HepG2 (cell line): ENCODE measurements around the gene ANTKMT. TPM values are rescaled to one million over a fixed set of nuclear protein-coding genes. Genes with fewer than 3 reads are reported as not detected.

Source experiments
- ATAC-seq: fragments of 200-7000 bp; cut with Tn5 transposase; 3 replicates; pipeline ENCODE4 v1.9.1; 2020; ENCODE audit warnings: mild to moderate bottlenecking, moderate library complexity
- BruUV-seq: library from RNA; stranded (reverse); fragments of 400-500 nt; replicated peaks from 2 replicates; lab custom pipeline; 2021; lab: Mats Ljungman, UMichigan
- CTCF ChIA-PET: fragments of 300-600 bp; formaldehyde crosslinking; extraction: SDS; loops from one replicate; lab custom pipeline; 2021; ENCODE audit warnings: low total read pairs, inconsistent platforms, low intra/inter-chr PET ratio; lab: Yijun Ruan, JAX
- POLR2A ChIA-PET: fragments of 350-600 bp; sonication (Branson Sonifier 250); formaldehyde crosslinking; loops from one replicate; lab custom pipeline; 2020; ENCODE audit warnings: antibody characterized with exemption, inconsistent platforms; lab: Yijun Ruan, JAX
- DNase-seq: peaks from one replicate; pipeline ENCODE4 v3.0.0-alpha.2; 2015; ENCODE audit warnings: low spot score
- FAIRE-seq: peaks from 3 replicates; lab custom pipeline; 2011; peaks lifted over from hg19 to GRCh38; lab: Jason Lieb, UNC
- H2AFZ ChIP-seq: one replicate; pipeline ENCODE4 v1.6.1; 2011; ENCODE audit warnings: low read length, inconsistent platforms
- H3K27ac ChIP-seq: fragments of 300-600 bp; 3 replicates; pipeline ENCODE4 v1.8.0; 2011; ENCODE audit warnings: mixed run types, mild to moderate bottlenecking, mixed read lengths, low read length, inconsistent platforms; ENCODE audit not compliant: insufficient read depth; ENCODE audit errors: extremely low read length
- H3K27me3 ChIP-seq, 2 experiments: fragments of 200-600 bp in 1 of 2; 2 replicates in 1 of 2; 3 replicates in 1 of 2; pipeline versions ENCODE4 v1.6.0 to v1.8.0; 2011; ENCODE audit warnings: low read length in 2 of 2, mild to moderate bottlenecking in 2 of 2, moderate library complexity in 2 of 2, inconsistent platforms in 1 of 2; ENCODE audit not compliant: insufficient read depth in 2 of 2, control insufficient read depth in 1 of 2
- H3K36me3 ChIP-seq, 2 experiments: fragments of 200-600 bp in 1 of 2; replicated peaks in 1 of 2; 2 replicates in 1 of 2; 3 replicates in 1 of 2; pipeline versions ENCODE4 v1.5.1 to v1.8.0; 2011; ENCODE audit warnings: low read length in 2 of 2, inconsistent platforms in 1 of 2; ENCODE audit not compliant: insufficient read depth in 2 of 2, control insufficient read depth in 1 of 2
- H3K4me1 ChIP-seq: 2 replicates; pipeline ENCODE4 v1.5.1; 2012; ENCODE audit warnings: low read length, inconsistent platforms; ENCODE audit not compliant: insufficient read depth
- H3K4me2 ChIP-seq: 2 replicates; pipeline ENCODE4 v1.6.0; 2011; ENCODE audit warnings: low read depth, low read length, inconsistent platforms
- H3K4me3 ChIP-seq, 3 experiments: fragments of 200-600 bp in 1 of 3; sonication (generic), shearing (Covaris generic) in 1 of 3; replicated peaks in 1 of 3; 2 replicates each; pipeline ENCODE4 v1.5.1; 2011 to 2016; ENCODE audit warnings: low read length in 3 of 3, inconsistent platforms in 2 of 3, low read depth in 2 of 3, mild to moderate bottlenecking in 2 of 3, control low read depth in 1 of 3, mixed read lengths in 1 of 3; ENCODE audit not compliant: insufficient read depth in 1 of 3
- H3K79me2 ChIP-seq: one replicate; pipeline ENCODE4 v1.6.1; 2011; ENCODE audit warnings: low read length, inconsistent platforms; ENCODE audit not compliant: insufficient read depth
- H3K9ac ChIP-seq: 2 replicates; pipeline ENCODE4 v1.6.0; 2011; ENCODE audit warnings: mild to moderate bottlenecking, low read depth, low read length, inconsistent platforms; ENCODE audit not compliant: insufficient read depth
- H3K9me3 ChIP-seq: 2 replicates; pipeline ENCODE4 v1.5.1; 2012; ENCODE audit warnings: mild to moderate bottlenecking, low read length
- H4K20me1 ChIP-seq: 2 replicates; pipeline ENCODE4 v1.6.0; 2011; ENCODE audit warnings: inconsistent platforms, mild to moderate bottlenecking, low read length, moderate library complexity; ENCODE audit not compliant: insufficient read depth
- ESRRA ChIP-seq: sonication (generic); formaldehyde crosslinking; IDR thresholded peaks from 2 replicates; pipeline ENCODE4 v1.5.1; 2020; ENCODE audit warnings: mild to moderate bottlenecking, low read depth, missing genetic modification reagents
- HES4 ChIP-seq: sonication (generic); formaldehyde crosslinking; IDR thresholded peaks from 2 replicates; pipeline ENCODE4 v1.9.0; 2021; ENCODE audit warnings: mild to moderate bottlenecking, missing genetic modification reagents, borderline replicate concordance
- IRX3 ChIP-seq: sonication (generic); formaldehyde crosslinking; IDR thresholded peaks from 2 replicates; pipeline ENCODE4 v1.8.1; 2023; ENCODE audit warnings: mild to moderate bottlenecking, low read depth, missing genetic modification reagents, borderline replicate concordance
- MATR3 ChIP-seq: sonication (generic); formaldehyde crosslinking; IDR thresholded peaks from 2 replicates; pipeline ENCODE4 v1.4.0; 2020; ENCODE audit warnings: missing genetic modification reagents
- NFIB ChIP-seq: sonication (generic); formaldehyde crosslinking; IDR thresholded peaks from 2 replicates; pipeline ENCODE4 v1.9.0; 2021; ENCODE audit warnings: missing genetic modification reagents, mild to moderate bottlenecking, borderline replicate concordance
- NR2F6 ChIP-seq, 2 experiments: IDR thresholded peaks; 2 replicates each; pipeline ENCODE4 v1.6.1; 2016; ENCODE audit warnings: antibody characterized with exemption in 1 of 2, mild to moderate bottlenecking in 1 of 2
- SMAD3 ChIP-seq: sonication (generic); formaldehyde crosslinking; IDR thresholded peaks from 2 replicates; pipeline ENCODE4 v1.4.0; 2020; ENCODE audit warnings: missing genetic modification reagents
- SMAD9 ChIP-seq: sonication (generic); formaldehyde crosslinking; IDR thresholded peaks from 2 replicates; pipeline ENCODE4 v1.5.1; 2020; ENCODE audit warnings: mild to moderate bottlenecking, missing genetic modification reagents
- TEAD2 ChIP-seq: sonication (generic); formaldehyde crosslinking; IDR thresholded peaks from 2 replicates; pipeline ENCODE4 v1.9.0; 2021; ENCODE audit warnings: missing genetic modification reagents
- TMF1 ChIP-seq: sonication (generic); formaldehyde crosslinking; IDR thresholded peaks from 2 replicates; pipeline ENCODE4 v1.8.1; 2022; ENCODE audit warnings: low read depth, missing genetic modification reagents
- U2AF1 ChIP-seq: fragments of 200-400 bp; formaldehyde crosslinking; optimal IDR thresholded peaks from 2 replicates; pipeline ENCODE3; 2017; ENCODE audit warnings: mild to moderate bottlenecking, low read depth, low read length
- ZKSCAN1 ChIP-seq: fragments of 150-350 bp; IDR thresholded peaks from 2 replicates; pipeline ENCODE4 v1.6.1; 2014; ENCODE audit warnings: low read length
- ZNF274 ChIP-seq: sonication (generic); formaldehyde crosslinking; IDR thresholded peaks from 2 replicates; pipeline ENCODE4 v1.5.1; 2020; ENCODE audit warnings: mild to moderate bottlenecking, missing genetic modification reagents
- ZNF33A ChIP-seq: sonication (generic); formaldehyde crosslinking; IDR thresholded peaks from 2 replicates; pipeline ENCODE4 v1.5.1; 2020; ENCODE audit warnings: missing genetic modification reagents, mild to moderate bottlenecking, moderate library complexity, borderline replicate concordance
- ZNF780A ChIP-seq: sonication (generic); formaldehyde crosslinking; IDR thresholded peaks from 2 replicates; pipeline ENCODE4 v1.8.0; 2022; ENCODE audit warnings: mild to moderate bottlenecking, missing genetic modification reagents, moderate library complexity
- ZNF782 ChIP-seq: sonication (generic); formaldehyde crosslinking; IDR thresholded peaks from 2 replicates; pipeline ENCODE4 v1.4.0; 2020; ENCODE audit warnings: missing genetic modification reagents, mild to moderate bottlenecking, borderline replicate concordance
- WGBS: methylation state at CpG from one replicate; pipeline ENCODE4 v1.1.6; 2017; ENCODE audit warnings: low lambda C conversion rate; 5-methylcytosine and 5-hydroxymethylcytosine counted together
- in situ Hi-C: cut with HindIII; loops from 2 replicates; pipeline ENCODE4 v1.10.0; 2017; ENCODE audit warnings: low pct_unique_long_range_greater_than_20kb; ENCODE audit not compliant: extremely low pct_ligation_motif_present
- intact Hi-C: fragments of 100-400 bp; cut with micrococcal nuclease; formaldehyde crosslinking; loops from one replicate; pipeline ENCODE4 v1.10.0; 2022; ENCODE audit not compliant: unreplicated experiment
- polyA plus RNA-seq, 8 experiments: library from polyadenylated mRNA; depleted of rRNA in 3 of 8; stranded (reverse) in 7 of 8; unstranded in 1 of 8; fragments of >200 nt; fragmentation: Illumina TruSeq in 4 of 8; extraction: Trizol in 4 of 8; gene quantifications; 2 replicates each; pipeline versions ENCODE4 v1.2.1 to v1.2.3, GENCODE V29; 2011 to 2016; ENCODE audit warnings: low read depth in 4 of 8, missing spikeins in 1 of 8, mixed read lengths in 1 of 8; ENCODE audit not compliant: insufficient read depth in 1 of 8
- total RNA-seq, 5 experiments: library from RNA; depleted of rRNA; stranded (reverse); fragments of >200 nt; fragmentation: Illumina TruSeq; extraction: Trizol; gene quantifications; 2 replicates each; pipeline ENCODE4 v1.2.3, GENCODE V29; 2016; ENCODE audit warnings: low read depth in 1 of 5
- TF ChIP-seq, protein P1 (sequence below): sonication (generic); formaldehyde crosslinking; IDR thresholded peaks from 2 replicates; pipeline ENCODE4 v1.5.1; 2020; ENCODE audit warnings: mild to moderate bottlenecking, missing genetic modification reagents, moderate library complexity

ANTKMT gene
- total and polyA plus RNA-seq, 2 of the 13 experiments (the other 11 are each of a cell fraction or from before 2014, with no cell fraction given): 7.5 to 47.8 TPM

GRCh38 chr16:703406-703805 lies 17.5 kb upstream of the ANTKMT start:
- no TSS peak for BruUV-seq
- H3K4me2 ChIP-seq: no peak overlapping the region
- no peak overlapping the region for H3K9ac ChIP-seq
- H2AFZ ChIP-seq: no peak overlapping the region
- no peaks in the 10 kb centered on the region for H3K36me3 ChIP-seq
- POLR2A ChIA-PET: no interaction called here
- H4K20me1 ChIP-seq: peaks cover 3% of the 10 kb centered on the region; the same call in 1 of the 2 replicates
- no peaks in the 10 kb centered on the region for H3K9me3 ChIP-seq
- H3K79me2 ChIP-seq: no peaks in the 10 kb centered on the region
- DNase-seq (no peak), FAIRE-seq (no peak)
- no CpG with 5 or more reads among the region's 12 CpGs for WGBS
- in situ Hi-C loops: no loop called here
- intact Hi-C loops: no loop called here
- no peak overlapping the region for H3K27ac ChIP-seq
- CTCF ChIA-PET: no interaction called here
- TF ChIP-seq NR2F6 (IDR thresholded peaks at IDR 0.05) (no peak), NR2F6 (CRISPR knock-in tag; IDR thresholded peaks at IDR 0.05) (no peak)
- TF ChIP-seq, all 625 proteins: peak for 0
- ATAC-seq: peak; percentile 11; the same call in 1 of the 3 replicates
- Histone ChIP-seq H3K27me3 (peaks cover 33 to 76% of the 10 kb centered on the region in 2 experiments), H3K4me1 (no peaks in the 10 kb centered on the region), H3K4me3 (no peak overlapping the region)

- FAIRE-seq: no peak
- no peak overlapping the region for H3K9ac ChIP-seq
- DNase-seq: no peak
- no peak overlapping the region for H2AFZ ChIP-seq
- no peak for ATAC-seq
- WGBS: 4% methylated on average over 5 of the region's 7 CpGs
- no peak overlapping the region for H3K4me2 ChIP-seq
- in situ Hi-C loops: no loop called here
- H3K36me3 ChIP-seq: no peaks in the 10 kb centered on the region
- no peak overlapping the region for H3K27ac ChIP-seq
- peaks cover 3% of the 10 kb centered on the region; the same call in 1 of the 2 replicates for H4K20me1 ChIP-seq
- no peak overlapping the region for H3K4me3 ChIP-seq
- intact Hi-C loops: no loop called here
- peaks cover 32 to 79% of the 10 kb centered on the region in 2 experiments for H3K27me3 ChIP-seq
- no peaks in the 10 kb centered on the region for H3K4me1 ChIP-seq
- BruUV-seq: no TSS peak
- POLR2A ChIA-PET: no interaction called here
- CTCF ChIA-PET: no interaction called here
- no peaks in the 10 kb centered on the region for H3K9me3 ChIP-seq
- H3K79me2 ChIP-seq: no peaks in the 10 kb centered on the region
- TF ChIP-seq MATR3 (CRISPR knock-in tag) (no peak), TMF1 (CRISPR knock-in tag) (no peak), TEAD2 (no peak), ZKSCAN1 (no peak), ZNF780A (CRISPR knock-in tag) (no peak), ZNF782 (CRISPR knock-in tag) (no peak), NFIB (CRISPR knock-in tag) (no peak), IRX3 (CRISPR knock-in tag) (no peak), ZNF33A (CRISPR knock-in tag) (no peak), ZNF274 (CRISPR knock-in tag) (no peak), U2AF1 (no peak), ESRRA (CRISPR knock-in tag) (no peak), SMAD9 (CRISPR knock-in tag) (no peak), SMAD3 (no peak), HES4 (CRISPR knock-in tag) (no peak)
- TF ChIP-seq, protein P1, sequence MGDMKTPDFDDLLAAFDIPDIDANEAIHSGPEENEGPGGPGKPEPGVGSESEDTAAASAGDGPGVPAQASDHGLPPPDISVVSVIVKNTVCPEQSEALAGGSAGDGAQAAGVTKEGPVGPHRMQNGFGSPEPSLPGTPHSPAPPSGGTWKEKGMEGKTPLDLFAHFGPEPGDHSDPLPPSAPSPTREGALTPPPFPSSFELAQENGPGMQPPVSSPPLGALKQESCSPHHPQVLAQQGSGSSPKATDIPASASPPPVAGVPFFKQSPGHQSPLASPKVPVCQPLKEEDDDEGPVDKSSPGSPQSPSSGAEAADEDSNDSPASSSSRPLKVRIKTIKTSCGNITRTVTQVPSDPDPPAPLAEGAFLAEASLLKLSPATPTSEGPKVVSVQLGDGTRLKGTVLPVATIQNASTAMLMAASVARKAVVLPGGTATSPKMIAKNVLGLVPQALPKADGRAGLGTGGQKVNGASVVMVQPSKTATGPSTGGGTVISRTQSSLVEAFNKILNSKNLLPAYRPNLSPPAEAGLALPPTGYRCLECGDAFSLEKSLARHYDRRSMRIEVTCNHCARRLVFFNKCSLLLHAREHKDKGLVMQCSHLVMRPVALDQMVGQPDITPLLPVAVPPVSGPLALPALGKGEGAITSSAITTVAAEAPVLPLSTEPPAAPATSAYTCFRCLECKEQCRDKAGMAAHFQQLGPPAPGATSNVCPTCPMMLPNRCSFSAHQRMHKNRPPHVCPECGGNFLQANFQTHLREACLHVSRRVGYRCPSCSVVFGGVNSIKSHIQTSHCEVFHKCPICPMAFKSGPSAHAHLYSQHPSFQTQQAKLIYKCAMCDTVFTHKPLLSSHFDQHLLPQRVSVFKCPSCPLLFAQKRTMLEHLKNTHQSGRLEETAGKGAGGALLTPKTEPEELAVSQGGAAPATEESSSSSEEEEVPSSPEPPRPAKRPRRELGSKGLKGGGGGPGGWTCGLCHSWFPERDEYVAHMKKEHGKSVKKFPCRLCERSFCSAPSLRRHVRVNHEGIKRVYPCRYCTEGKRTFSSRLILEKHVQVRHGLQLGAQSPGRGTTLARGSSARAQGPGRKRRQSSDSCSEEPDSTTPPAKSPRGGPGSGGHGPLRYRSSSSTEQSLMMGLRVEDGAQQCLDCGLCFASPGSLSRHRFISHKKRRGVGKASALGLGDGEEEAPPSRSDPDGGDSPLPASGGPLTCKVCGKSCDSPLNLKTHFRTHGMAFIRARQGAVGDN: no peak
Measured at GRCh38 chr16:704047-704446, 16.9 kb upstream of the ANTKMT start.
